HL-60/S4 treated with retinoic acid at 250 ng/mL for 4 days and 3 days (cell line): ENCODE results near the gene EFCAB6.

Experiments used
- in situ Hi-C: fragments of 300-500 bp; cut with MboI; formaldehyde crosslinking; loops from 2 replicates; pipeline ENCODE4 v1.7.0; 2022; ENCODE audit warnings: low sequenced_read_pairs

Gene EFCAB6

DNA sequence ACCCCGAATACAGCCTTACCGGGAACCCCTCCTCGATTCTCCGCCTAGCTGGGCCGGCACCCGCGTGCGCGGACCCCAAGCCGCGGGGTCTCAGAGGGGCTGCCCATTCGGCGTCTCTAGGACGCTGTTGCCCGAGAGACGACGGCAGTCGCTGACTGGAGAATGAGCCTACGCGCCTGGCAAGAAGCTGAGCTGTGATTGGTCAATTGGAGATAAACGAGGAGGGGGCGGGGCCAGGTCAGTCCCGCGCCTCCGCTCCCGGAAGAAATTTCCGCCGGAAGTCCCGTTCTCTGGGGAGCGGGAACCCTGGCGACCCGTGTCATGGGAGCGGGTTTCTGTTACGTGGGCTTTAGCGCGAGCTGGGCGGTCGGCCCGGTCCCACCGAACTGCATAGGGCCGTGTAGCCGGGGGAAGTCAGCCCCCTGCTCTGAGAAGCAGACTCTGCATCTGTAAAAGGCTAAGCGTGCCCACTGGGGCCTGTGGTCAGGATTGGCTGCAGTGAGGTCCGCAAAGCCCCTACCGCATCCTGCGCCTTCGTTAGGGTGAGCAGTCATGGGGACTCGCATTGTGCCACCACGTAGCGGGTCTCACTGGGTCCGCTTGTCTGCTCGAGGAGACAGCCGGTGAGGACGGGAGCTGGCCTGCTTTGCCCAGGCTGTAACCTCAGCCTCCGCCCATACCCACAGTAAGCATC, at the start of gene EFCAB6:
EFCAB6 (minus strand) TSS at position 157 of the 694 bp plus-strand sequence. CDS start 29,987 bp downstream, outside the sequence.
- in situ Hi-C loops: no loop called here

GRCh38 chr22:43861529-43861928, 49.4 kb upstream of the EFCAB6 start:
- in situ Hi-C loops: no loop called here

DNA sequence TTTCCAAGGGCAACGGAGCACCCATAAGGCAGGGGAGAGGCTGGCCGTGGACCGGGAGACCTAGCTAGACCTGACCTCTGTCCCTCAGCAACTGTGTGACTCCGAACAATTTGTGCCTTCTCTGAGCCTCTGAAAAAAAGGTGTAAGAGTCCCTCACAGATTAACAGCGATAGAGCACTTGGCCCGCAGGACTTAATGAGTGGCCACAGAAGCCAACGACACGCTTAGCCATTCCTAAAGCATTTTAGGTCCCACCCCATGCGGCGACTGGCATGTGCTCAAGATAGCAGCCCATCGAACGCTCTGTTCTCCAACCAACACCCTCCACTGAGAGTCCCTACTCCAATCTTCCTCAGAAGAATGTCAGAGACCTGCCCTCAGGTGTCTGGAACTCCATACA, 48.7 kb upstream of the EFCAB6 start:
- in situ Hi-C loops: no loop called here

DNA sequence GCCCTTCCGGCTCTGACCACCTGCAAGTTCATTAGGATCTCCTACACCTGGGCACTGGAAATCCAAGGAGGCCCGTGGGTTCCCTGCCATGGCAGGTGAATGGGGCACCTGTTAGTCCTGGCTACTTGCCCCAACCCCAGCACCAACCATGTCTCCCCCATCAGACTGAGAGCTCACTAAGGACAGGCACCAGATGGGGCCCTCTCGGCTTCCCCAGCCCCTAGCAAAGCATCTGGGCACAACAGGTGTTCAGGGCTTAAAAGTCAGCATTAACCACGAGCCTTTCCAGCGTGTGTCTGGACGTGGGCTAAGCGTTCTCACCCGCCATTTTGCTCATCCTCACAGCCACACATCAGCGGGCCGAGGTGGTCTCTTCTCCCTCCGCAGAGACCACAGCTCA, 48.0 kb upstream of the EFCAB6 start:
- in situ Hi-C loops: no loop called here

DNA sequence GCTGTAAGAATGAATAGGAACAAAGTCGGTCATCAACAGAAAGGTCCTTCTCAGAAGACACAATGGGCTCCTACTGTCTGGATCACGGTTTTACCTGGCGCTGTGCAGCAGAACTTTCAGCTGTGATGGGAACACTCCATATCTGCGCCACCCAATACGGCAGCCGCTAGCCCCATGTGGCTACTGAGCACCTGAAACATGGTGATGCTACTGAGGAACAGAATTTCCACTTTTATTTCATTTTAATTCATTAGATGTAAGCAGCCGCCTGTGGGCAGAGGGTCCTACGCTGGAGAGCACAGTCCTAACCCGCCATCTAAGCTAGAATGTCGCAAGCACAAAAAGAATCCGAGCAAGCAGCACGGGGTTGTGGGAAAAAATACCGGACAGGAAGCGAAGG, 47.5 kb upstream of the EFCAB6 start:
- in situ Hi-C loops: no loop called here

- in situ Hi-C loops: no loop called here
Observed at GRCh38 chr22:43859176-43859575, 47.1 kb upstream of the EFCAB6 start.

DNA sequence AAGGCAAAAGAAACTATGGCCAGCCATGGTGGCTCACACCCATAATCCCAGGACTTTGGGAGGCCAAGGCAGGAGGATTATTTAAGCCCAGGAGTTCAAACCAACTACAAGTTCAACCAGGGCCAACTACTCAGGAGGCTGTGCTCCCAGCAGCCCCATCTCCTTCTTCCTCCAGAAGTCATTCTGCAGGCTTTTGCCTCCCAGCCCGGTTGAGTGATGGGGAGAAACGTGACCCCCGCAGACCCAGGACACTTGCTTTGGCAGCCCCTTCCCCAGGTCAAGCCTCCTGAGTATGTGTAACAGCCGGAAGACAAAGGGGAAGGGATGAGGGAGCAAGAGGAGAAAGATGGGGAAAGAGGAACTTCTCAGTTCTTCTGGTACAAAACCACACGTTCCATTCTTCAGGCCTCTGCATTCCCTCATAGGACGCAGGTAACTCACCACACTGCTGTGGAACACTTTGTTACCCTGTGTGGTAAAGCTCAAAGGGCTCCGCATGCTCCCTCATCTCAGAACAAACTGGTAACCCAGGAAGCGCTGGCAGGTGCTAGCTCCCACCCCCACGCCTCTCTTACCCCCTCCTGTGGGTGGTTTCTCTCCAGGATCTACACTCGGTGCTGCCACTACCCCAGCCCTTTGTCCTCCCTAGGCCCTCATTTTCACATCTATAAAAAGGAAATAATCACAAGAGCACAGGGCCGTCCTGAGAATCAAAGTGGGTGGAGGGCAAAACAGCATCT, 46.2 kb upstream of the EFCAB6 start:
- in situ Hi-C loops: no loop called here

DNA sequence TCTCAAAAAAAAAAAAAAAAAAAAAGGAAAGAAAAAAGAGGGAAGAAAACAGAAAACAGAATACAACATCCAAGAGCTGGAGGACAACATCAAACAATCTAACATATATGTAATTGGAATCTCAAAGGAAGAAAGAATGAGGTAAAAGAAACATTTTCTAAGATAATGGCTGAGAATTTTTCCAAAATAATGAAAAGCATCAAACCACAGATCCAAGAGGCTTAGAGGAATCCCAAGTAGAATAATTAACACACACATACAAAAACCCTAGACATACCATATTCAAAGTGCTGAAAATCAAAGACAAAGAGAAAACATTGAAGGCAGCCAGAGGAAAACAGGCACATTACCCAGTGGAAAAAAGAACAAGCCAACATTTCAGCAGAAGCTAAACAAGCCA, 45.3 kb upstream of the EFCAB6 start:
- in situ Hi-C loops: no loop called here

DNA sequence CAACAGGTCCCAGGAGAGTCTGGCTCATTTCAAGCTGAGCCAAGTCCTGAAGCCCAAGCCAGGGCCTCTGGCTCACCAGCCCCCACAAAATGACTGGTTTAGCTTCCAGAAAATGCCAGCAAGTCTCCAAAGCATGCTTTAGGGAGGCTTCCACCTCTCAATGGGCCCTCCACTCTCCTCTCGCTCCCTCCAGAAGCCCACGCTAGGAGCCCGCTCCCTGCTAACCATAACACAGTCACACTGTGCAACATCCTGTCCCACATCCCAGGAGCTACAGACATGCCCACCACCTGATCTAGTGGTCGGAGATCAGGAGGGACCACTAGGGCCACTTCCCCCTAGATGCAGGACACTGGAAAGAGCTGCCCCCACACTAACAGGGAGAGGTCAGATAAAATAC, 43.3 kb upstream of the EFCAB6 start:
- in situ Hi-C loops: no loop called here

DNA sequence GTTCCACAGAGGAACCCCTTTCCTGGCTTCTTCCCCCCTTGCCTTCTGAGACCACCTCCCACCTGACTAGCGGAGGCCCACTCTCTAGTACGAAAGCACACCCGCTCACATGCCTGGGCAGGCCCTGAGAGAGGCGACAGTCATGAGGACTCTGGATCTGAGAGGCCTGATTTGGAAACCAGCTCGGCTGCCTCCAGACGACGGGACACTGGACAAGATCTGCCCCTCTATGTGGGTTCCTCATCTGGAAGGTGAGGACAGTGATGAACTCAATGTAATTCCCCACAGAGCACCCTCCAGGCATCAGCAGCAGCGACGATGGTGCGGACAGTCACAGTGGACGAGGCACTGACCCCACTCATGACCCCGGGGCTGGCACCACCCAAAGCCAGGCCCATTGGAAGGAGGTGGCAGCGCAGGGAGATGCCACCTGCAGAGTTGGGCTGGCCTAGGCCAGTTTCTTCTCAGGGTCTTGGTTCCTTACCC, 42.7 kb upstream of the EFCAB6 start:
- in situ Hi-C loops: no loop called here

- in situ Hi-C loops: no loop called here
Observed at GRCh38 chr22:43854121-43854785, 42.1 kb upstream of the EFCAB6 start.

DNA sequence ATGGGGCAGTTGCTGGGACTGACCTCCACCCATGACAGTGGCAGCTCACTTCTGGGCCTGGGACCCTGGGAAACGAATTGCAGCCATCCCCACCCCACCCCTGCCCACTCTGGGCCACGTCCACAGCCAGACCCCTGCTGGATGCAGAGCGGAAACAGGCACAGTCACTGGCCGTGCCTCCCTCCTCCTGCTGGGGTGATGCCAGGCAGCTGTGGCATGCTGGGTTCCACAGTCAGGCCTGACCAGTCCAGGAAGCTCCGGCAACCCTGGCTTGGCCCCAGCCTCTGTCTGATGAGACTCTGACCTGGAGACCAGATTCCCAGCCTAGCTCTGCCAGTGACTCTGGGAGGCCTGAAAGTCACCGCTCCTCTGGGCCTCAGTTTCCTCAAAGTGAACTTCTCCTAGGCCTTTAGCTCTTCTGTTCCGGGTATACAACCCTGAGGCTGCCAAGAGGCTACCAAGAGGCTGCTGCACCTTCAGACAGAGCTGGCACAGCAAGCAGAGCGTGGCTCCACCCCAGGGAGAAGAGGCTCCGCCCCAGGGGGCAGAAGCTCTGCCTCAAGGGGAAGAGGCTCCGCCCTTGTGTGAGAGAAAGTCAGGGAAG, 41.3 kb upstream of the EFCAB6 start:
- in situ Hi-C loops: no loop called here

GRCh38 chr22:43852573-43853327, 40.6 kb upstream of the EFCAB6 start:
- in situ Hi-C loops: no loop called here

DNA sequence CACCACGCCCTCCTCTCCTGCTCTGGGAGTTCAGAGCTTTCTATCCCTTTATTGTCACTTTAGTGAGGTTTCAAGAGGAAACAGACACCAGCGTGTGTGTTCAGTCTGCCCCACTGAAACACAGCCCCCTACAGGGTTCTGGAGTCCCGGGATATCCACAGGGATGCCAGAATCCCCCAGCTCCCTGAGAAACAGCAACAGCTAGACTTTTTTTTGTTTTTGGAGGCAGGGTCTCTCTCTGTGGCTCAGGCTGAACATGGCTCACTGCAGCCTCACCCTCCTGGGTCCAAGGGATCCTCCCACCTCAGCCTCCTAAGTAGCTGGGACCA, 39.8 kb upstream of the EFCAB6 start:
- in situ Hi-C loops: no loop called here

DNA sequence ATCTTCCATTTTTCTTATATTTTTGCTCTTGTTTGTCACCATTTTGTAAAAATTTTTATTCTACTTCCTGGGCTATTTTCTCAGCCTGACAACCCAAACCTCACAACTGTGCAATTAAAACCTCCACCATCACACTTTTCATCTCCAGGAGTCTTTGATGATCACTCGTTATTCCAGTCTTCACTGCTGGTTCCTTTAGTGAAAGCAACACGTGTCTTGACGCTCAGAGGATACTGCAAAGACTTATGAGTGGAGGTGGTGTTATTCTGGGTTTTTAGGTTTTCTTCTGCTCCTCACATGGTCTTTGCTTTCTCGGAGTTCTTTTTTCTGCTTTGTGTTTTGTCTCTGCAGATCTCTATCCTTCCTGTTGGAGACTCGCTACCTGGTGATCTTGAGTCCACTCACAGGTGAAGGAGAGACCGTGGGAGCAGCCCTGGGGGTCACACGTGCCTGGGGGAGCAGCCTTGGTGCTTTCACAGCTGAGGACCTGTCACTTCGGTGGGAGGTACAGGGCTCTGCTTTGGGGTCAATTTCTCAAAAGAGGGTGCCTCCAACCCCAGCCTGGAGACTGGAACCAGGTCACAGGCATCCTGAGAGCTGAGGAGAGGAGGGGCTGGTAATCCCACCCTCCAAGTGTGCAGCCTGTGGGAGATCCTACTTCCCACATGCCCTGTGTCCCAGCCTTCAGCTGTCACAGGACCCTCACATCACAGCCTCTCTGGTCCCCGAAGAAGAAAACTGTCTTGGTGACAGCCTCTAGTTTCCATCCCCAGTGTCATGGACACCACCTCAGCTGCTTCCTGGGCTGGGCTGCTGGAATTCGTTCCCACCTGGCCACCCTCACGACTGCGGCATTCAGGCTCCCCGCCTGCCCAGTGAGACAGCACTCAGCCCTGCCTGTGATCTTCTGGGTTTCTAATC, 39.2 kb upstream of the EFCAB6 start:
- in situ Hi-C loops: no loop called here

GRCh38 chr22:43850529-43850928, 38.4 kb upstream of the EFCAB6 start:
- in situ Hi-C loops: no loop called here

GRCh38 chr22:43849731-43850130, 37.6 kb upstream of the EFCAB6 start:
- in situ Hi-C loops: no loop called here

DNA sequence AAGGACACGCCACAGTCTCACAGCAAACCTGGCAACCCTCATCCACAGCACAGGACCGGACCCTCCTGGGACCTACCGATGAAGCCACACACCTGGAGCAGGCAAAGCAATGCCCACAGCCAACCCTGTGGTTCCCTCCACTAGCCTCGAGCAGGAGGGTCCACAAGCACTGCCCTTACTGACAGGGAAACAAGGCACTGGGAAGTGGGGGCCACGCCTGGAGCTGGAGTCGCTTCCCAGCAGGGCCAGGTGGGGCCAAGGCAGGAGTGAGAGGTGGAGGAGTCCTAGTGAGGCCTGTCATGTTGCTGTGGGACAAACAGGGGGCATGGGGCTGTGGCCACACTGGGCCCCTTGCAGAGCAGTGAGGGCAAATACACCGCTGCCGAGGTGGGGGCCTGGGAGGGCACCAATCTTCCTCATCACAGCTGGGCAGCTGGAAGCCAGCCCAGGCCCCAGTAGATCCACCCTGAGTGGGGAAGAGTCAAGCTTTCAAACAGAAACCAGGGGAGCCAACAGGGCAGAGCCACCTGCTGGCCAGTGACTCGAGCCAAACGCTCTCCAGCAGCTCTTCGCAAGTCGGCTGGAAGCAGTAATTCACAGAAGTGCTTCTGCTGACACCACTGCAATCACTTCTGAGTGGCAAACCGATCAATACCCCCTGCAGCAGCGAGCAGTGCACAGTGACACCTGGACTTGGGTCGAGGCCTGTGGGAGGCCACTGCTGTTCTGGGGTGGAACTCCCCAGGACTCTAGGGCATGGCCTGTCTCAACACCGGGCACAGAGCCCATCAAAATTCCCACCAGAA, 36.5 kb upstream of the EFCAB6 start:
- in situ Hi-C loops: no loop called here
